ENCODE data around the gene HRCT1.

DNA sequence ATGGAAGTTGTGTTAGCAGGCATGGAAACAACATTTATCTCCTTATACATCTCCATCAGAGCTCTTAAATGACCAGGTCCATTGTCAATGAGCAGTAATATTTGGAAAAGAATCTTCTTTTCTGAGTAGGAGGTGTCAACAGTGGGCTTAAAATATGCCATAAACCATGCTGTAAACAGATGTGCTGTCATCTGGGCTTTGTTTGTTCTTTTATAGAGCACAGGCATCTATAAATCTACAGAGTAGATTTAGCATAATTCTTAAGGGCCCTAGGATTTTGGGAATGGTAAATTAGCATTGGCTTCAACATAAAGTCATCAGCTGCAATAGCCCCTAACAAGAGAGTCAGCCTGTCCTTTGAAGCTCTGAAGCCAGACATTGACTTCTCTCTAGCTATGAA is 7.7 kb upstream of the HRCT1 start:
- TF ChIP-seq EZH2 (IDR thresholded peaks at IDR 0.05; ENCODE audit: borderline replicate concordance, low read length): no peak
- TF ChIP-seq, protein P1, sequence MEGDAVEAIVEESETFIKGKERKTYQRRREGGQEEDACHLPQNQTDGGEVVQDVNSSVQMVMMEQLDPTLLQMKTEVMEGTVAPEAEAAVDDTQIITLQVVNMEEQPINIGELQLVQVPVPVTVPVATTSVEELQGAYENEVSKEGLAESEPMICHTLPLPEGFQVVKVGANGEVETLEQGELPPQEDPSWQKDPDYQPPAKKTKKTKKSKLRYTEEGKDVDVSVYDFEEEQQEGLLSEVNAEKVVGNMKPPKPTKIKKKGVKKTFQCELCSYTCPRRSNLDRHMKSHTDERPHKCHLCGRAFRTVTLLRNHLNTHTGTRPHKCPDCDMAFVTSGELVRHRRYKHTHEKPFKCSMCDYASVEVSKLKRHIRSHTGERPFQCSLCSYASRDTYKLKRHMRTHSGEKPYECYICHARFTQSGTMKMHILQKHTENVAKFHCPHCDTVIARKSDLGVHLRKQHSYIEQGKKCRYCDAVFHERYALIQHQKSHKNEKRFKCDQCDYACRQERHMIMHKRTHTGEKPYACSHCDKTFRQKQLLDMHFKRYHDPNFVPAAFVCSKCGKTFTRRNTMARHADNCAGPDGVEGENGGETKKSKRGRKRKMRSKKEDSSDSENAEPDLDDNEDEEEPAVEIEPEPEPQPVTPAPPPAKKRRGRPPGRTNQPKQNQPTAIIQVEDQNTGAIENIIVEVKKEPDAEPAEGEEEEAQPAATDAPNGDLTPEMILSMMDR (IDR thresholded peaks at IDR 0.05; ENCODE audit: low read length): no peak

Measured in OCI-LY1 (cell line).